CD4-positive, alpha-beta T cell (primary cell): Measurements from ENCODE around the gene GET3. TPM values are rescaled to one million over a fixed set of nuclear protein-coding genes. Genes with fewer than 3 reads are reported as not detected.
"Not testable (repeated sequence)": the region's sequence is repeated elsewhere in the genome, so short reads cannot be mapped to it uniquely, and the experiment has no call there.

ENCODE experiments used
- ATAC-seq: fragments of 200-7000 bp; cut with Tn5 transposase; one replicate; pipeline ENCODE4 v1.10.0; 2022; ENCODE audit warnings: mild to moderate bottlenecking; ENCODE audit not compliant: poor library complexity
- CTCF ChIA-PET: fragments of 350-600 bp; sonication (Branson Sonifier 250); formaldehyde crosslinking; loops from one replicate; lab custom pipeline; 2021; ENCODE audit warnings: antibody characterized with exemption, inconsistent platforms; lab: Charles Lee
- POLR2A ChIA-PET: fragments of 350-600 bp; sonication (Branson Sonifier 250); formaldehyde crosslinking; loops from one replicate; lab custom pipeline; 2021; ENCODE audit warnings: antibody characterized with exemption, inconsistent platforms; lab: Charles Lee
- DNase-seq, 14 experiments: peaks; one replicate each; pipeline ENCODE4 v3.0.0-alpha.2; 2013 to 2020; ENCODE audit warnings: mixed read lengths in 2 of 14
- H3K27ac ChIP-seq, 2 donors: one replicate each; pipeline versions ENCODE4 v1.5.1 to v1.7.0; 2013; ENCODE audit warnings: low read length in 2 of 2, low read depth in 1 of 2, mild to moderate bottlenecking in 1 of 2
- H3K27me3 ChIP-seq, 2 experiments: 1 replicate in 1 of 2; 2 replicates in 1 of 2; pipeline versions ENCODE4 v1.6.1 to v1.7.0; 2013; ENCODE audit warnings: low read length in 2 of 2, control low read depth in 1 of 2, mild to moderate bottlenecking in 1 of 2, moderate library complexity in 1 of 2; ENCODE audit not compliant: insufficient read depth in 2 of 2, control insufficient read depth in 1 of 2
- H3K36me3 ChIP-seq: one replicate; pipeline ENCODE4 v1.6.1; 2013; ENCODE audit warnings: low read length, control low read depth; ENCODE audit not compliant: insufficient read depth
- H3K4me1 ChIP-seq: one replicate; pipeline ENCODE4 v1.6.1; 2013; ENCODE audit warnings: low read length, control low read depth; ENCODE audit not compliant: insufficient read depth
- H3K4me3 ChIP-seq: one replicate; pipeline ENCODE4 v1.5.1; 2013; ENCODE audit warnings: mild to moderate bottlenecking, low read length, moderate library complexity
- H3K9me3 ChIP-seq, 2 experiments: 1 replicate in 1 of 2; 2 replicates in 1 of 2; pipeline versions ENCODE4 v1.6.1 to v1.7.0; 2013; ENCODE audit warnings: low read length in 2 of 2, mild to moderate bottlenecking in 2 of 2, control low read depth in 1 of 2, moderate library complexity in 1 of 2; ENCODE audit not compliant: control insufficient read depth in 1 of 2, insufficient read depth in 1 of 2
- H3K27ac Mint-ChIP-seq: one replicate; pipeline ENCODE4 v1.8.0; 2020; ENCODE audit warnings: mixed read lengths
- H3K27me3 Mint-ChIP-seq: one replicate; pipeline ENCODE4 v1.8.0; 2021; ENCODE audit warnings: mixed read lengths
- H3K36me3 Mint-ChIP-seq: one replicate; pipeline ENCODE4 v1.8.0; 2021; ENCODE audit warnings: low read depth, mixed read lengths
- H3K4me1 Mint-ChIP-seq: one replicate; pipeline ENCODE4 v1.8.0; 2021; ENCODE audit warnings: low read depth, mixed read lengths
- H3K4me3 Mint-ChIP-seq: one replicate; pipeline ENCODE4 v1.8.0; 2020; ENCODE audit warnings: mild to moderate bottlenecking, mixed read lengths
- H3K9me3 Mint-ChIP-seq: one replicate; pipeline ENCODE4 v1.8.0; 2020; ENCODE audit warnings: mixed read lengths
- intact Hi-C, 2 experiments: fragments of 100-400 bp; cut with DNase I in 1 of 2; cut with micrococcal nuclease in 1 of 2; formaldehyde crosslinking; loops; one replicate each; pipeline versions ENCODE4 v1.15.1 to v1.9.0; 2023 to 2025; cut with DNase I, micrococcal nuclease
- total RNA-seq, 174 experiments: library from RNA in 2 of 174; stranded (reverse) in 2 of 174; gene quantifications; one replicate each; pipeline ENCODE4 v1.2.3 and lab custom pipeline; 2021 to 2026
- TF ChIP-seq, protein P1 (sequence below): fragments of 200-600 bp; IDR thresholded peaks from one replicate; pipeline ENCODE4 v1.8.0; 2022; ENCODE audit warnings: antibody characterized with exemption, mild to moderate bottlenecking

The GET3 gene
- total RNA-seq, 2 experiments from 2014 or later, result 13.9 to 14.5 TPM

DNA sequence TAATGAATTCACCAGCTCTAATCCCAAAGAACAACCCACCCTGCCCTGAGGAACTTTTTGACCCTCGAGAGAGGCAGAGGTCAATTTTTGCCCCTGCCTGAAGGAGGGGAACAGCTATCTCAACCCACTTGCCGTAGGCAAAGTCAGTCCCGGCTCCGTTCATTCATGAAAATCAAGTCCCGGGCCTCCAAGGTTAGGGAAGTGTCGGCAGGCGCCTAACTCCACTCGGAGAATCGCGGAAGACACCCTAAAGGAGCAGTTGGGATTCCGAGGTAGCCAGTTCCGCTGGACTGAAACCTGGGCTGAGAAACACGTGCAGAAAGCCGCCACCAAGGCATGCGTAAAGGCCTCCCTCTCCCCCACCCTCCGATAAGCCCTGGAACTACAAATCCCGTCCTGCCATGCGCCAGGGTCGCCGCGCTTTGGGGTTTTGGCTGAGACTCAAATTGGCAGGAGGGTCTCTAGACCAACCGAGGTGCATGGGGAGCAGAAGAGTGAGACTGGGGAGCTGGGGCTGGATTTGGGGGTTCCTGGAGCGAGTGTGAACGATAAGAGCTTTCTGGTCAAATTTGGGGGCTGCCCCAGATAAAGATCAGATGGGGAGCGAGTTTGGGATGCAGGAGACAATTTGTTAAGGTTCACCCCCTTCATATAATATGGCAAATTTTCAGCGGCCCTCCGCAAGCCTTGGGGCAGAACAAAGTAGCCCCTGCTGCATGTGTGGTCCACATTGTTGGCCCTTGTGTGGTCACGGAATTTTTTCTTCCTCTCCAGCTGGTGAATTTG, 13.5 kb upstream of the GET3 start, which contains the start of gene TNPO2:
TSS of gene TNPO2 (minus strand) at position 292 of the 786 bp plus-strand sequence. CDS start 2,955 bp downstream, outside the sequence.
- DNase-seq (peak; percentile 37 to 80 (median 54)), ATAC-seq (peak; percentile 25)
- Histone ChIP-seq H3K36me3 (peaks cover 12% of the 10 kb centered on the region), H3K4me3 (peak within 1 kb of the TSS; percentile 69), H3K27ac (peak within 1 kb of the TSS; percentile 48 to 78), H3K4me1 (peaks cover 39% of the 10 kb centered on the region), H3K9me3 (no peaks in the 10 kb centered on the region), H3K27me3 (no peaks in the 10 kb centered on the region)
- H3K36me3 Mint-ChIP-seq, result peaks cover 43% of the 10 kb centered on the region
- peak within 1 kb of the TSS; percentile 89 for H3K27ac Mint-ChIP-seq
- peak within 1 kb of the TSS; percentile 98 for H3K4me3 Mint-ChIP-seq
- peaks cover 43% of the 10 kb centered on the region for H3K4me1 Mint-ChIP-seq
- CTCF ChIA-PET, result interaction anchor here (1.2 to 4.6 kb wide), 6 partner anchors 10 to 161 kb away, joined by 3 to 38 read pairs (median 6); partner anchors contain the start of genes DHPS and TRIR
- intact Hi-C loops, result loop anchor here (1.0 to 5.0 kb wide), 3 partner anchors 10 to 43 kb away; partner anchors contain the start of genes DHPS (in 2 of the 2) and TRIR (in 1 of the 2)
- H3K9me3 Mint-ChIP-seq, result no peaks in the 10 kb centered on the region
- TF ChIP-seq, protein P1, sequence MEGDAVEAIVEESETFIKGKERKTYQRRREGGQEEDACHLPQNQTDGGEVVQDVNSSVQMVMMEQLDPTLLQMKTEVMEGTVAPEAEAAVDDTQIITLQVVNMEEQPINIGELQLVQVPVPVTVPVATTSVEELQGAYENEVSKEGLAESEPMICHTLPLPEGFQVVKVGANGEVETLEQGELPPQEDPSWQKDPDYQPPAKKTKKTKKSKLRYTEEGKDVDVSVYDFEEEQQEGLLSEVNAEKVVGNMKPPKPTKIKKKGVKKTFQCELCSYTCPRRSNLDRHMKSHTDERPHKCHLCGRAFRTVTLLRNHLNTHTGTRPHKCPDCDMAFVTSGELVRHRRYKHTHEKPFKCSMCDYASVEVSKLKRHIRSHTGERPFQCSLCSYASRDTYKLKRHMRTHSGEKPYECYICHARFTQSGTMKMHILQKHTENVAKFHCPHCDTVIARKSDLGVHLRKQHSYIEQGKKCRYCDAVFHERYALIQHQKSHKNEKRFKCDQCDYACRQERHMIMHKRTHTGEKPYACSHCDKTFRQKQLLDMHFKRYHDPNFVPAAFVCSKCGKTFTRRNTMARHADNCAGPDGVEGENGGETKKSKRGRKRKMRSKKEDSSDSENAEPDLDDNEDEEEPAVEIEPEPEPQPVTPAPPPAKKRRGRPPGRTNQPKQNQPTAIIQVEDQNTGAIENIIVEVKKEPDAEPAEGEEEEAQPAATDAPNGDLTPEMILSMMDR, result no peak
- H3K27me3 Mint-ChIP-seq, result no peaks in the 10 kb centered on the region
- POLR2A ChIA-PET, result interaction anchor here (0.9 to 7.0 kb wide), 10 partner anchors 9 to 664 kb away, joined by 3 to 79 read pairs (median 4); partner anchors contain the start of genes DHPS, GET3, JUNB and RNASEH2A

DNA sequence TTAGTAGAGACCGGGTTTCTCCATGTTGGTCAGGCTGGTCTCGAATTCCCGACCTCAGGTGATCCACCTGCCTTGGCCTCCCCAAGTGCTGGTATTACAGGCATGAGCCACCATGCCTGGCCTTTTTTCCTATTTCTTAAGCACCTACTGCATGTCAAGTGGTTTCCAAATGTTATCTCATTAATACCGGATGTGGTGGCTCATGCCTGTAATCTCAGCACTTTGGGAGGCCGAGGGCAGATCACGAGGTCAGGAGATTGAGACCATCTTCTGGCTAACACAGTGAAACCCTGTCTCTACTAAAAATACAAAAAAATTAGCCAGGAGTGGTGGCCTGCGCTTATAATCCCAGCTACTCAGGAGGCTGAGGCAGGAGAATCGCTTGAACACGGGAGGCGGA, 11.7 kb upstream of the GET3 start:
- H3K27ac Mint-ChIP-seq, H3K27ac ChIP-seq: not testable (repeated sequence)

GRCh38 chr19:12726988-12727316, 10.3 kb upstream of the GET3 start:
- H3K27me3 Mint-ChIP-seq, result no peaks in the 10 kb centered on the region
- H3K27ac ChIP-seq, result no peak overlapping the region
- H3K4me3 ChIP-seq, result no peak overlapping the region
- H3K4me1 ChIP-seq, result peaks cover 29% of the 10 kb centered on the region
- DNase-seq (no peak), ATAC-seq (no peak)
- H3K36me3 Mint-ChIP-seq, result peaks cover 50% of the 10 kb centered on the region
- peak overlapping the region; percentile 40 for H3K27ac Mint-ChIP-seq
- H3K4me1 Mint-ChIP-seq, result peaks cover 36% of the 10 kb centered on the region
- H3K36me3 ChIP-seq, result peaks cover 37% of the 10 kb centered on the region
- no peaks in the 10 kb centered on the region for H3K27me3 ChIP-seq
- ChIA-PET CTCF (no interaction called here), POLR2A (no interaction called here)
- peak overlapping the region; percentile 79 for H3K4me3 Mint-ChIP-seq
- H3K9me3 ChIP-seq, result no peaks in the 10 kb centered on the region
- intact Hi-C loops, result no loop called here
- H3K9me3 Mint-ChIP-seq, result no peaks in the 10 kb centered on the region
- TF ChIP-seq, protein P1, result no peak

More for the DNA sequence above, 11.7 kb upstream of the GET3 start:
- H3K4me3 ChIP-seq, H3K9me3 ChIP-seq, ATAC-seq, intact Hi-C loops, H3K9me3 Mint-ChIP-seq, H3K4me3 Mint-ChIP-seq, DNase-seq, H3K27me3 ChIP-seq, H3K27me3 Mint-ChIP-seq: not testable (repeated sequence)
- peaks cover 53% of the 10 kb centered on the region for H3K36me3 Mint-ChIP-seq
- ChIA-PET CTCF (interaction anchor here (1.0 to 4.6 kb wide), 2 partner anchors 8 to 32 kb away, joined by 3 to 38 read pairs; partner anchors contain the start of gene TRIR), POLR2A (interaction anchor here (7.0 kb wide), 1 partner anchor 8 kb away, joined by 79 read pairs; the partner anchor contains the start of gene TRIR)
- H3K36me3 ChIP-seq, result peaks cover 27% of the 10 kb centered on the region
- peaks cover 45% of the 10 kb centered on the region for H3K4me1 Mint-ChIP-seq
- peaks cover 36% of the 10 kb centered on the region for H3K4me1 ChIP-seq
